GM18498 (cell line): ENCODE measurements around the gene ZNF397.
"Not testable (repeated sequence)": the region's sequence is repeated elsewhere in the genome, so short reads cannot be mapped to it uniquely, and the experiment has no call there.

Experiments
- ATAC-seq: cut with Tn5 transposase; IDR thresholded peaks from one replicate; pipeline ENCODE4 v1.9.1; 2021; ENCODE audit warnings: mild to moderate bottlenecking, moderate library complexity; ENCODE audit not compliant: unreplicated experiment

Gene ZNF397

DNA sequence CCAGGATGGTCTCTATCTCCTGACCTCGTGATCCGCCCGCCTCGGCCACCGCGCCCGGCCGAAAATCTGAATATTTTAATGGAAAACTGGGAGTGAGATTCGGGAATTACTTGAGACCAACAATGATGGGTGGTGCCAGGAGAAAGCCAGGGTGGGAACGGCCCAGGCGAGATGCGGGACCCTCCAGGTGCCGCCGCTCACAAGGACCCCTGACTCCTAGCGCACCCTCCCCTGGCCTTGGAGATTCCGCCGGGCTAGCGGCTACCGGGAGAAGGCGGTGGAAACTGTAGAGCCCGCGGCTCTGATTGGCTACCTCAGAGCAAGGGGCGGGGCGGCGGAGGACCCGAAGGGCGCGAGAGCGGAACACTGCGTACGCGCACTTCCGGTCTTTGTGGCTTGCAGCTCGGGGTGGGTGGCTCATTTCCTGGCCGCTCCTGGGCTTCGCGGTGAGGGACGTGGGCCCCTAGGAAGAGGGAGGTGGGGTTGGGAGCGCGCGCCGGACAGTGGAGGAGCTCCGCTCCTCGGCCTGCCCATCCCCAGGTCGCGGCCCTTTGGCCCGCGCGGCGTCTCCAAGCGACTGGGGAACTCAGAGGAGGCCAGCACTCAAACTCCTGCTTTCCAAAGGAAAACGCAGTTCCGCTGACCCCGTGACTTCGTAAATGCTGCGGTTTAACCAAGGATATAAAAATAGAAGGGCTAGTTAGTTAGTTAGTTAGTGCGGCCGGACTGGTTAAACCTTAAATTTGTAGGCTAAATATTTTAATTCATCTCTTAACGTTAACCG lies at the start of gene ZNF397:
Gene ZNF397, plus strand, starts transcription at position 371 of the 784 bp plus-strand sequence. CDS start 1,437 bp downstream, outside the sequence.
- ATAC-seq = peak; percentile 100

DNA sequence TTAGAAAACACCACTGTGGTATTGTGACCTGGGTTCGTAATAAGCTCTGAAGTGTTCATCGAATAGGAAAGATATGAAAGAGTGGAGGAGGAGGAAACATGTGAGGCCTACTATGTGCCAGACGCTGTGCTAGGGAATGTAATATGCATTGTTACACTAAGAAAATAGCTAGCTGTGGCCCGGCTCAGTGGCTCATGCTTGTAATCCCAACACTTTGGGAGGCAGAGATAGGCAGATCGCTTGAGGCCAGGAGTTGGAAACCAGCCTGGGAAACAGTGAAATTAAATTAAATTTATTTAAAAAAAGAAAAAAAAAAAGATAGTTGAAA lies 49.2 kb upstream of the ZNF397 start:
- no peak for ATAC-seq

DNA sequence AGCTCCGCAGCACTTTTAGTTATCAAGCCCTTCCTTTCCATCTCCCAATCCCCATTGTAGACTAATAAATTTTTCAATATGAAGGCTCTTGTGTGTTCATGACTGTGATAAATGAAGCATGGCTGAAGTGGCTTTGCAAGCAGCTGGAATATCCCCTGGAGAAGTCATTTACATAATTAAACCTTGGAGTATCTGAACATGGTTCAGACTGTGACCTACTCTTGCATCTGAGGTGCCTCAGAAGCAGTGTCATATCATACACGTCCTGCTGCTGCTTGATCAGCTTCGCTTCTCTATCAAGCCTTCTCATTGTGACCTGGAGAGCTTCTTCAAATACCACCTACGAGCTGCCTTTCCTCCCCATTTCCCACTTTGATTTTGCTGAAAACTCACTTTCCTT lies 48.4 kb upstream of the ZNF397 start:
- ATAC-seq = no peak

DNA sequence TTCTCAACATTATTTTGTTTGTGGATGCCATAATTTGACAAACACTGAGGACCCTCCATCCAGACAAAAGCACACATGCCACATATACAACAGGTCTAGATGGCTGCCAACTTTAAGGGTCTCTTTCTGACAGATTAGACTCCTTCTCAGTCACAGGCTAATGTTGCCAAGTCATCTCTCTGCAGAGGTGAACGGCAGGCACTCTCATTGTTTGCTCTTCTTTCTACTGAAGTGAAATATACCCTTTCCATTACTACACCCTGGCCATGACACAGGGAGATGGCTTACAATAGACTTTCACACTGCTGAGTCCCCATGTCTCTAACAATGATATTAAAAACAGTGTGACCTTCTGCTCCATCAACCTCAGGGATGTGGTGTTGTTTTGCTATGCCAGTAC lies 47.5 kb upstream of the ZNF397 start:
- no peak for ATAC-seq

DNA sequence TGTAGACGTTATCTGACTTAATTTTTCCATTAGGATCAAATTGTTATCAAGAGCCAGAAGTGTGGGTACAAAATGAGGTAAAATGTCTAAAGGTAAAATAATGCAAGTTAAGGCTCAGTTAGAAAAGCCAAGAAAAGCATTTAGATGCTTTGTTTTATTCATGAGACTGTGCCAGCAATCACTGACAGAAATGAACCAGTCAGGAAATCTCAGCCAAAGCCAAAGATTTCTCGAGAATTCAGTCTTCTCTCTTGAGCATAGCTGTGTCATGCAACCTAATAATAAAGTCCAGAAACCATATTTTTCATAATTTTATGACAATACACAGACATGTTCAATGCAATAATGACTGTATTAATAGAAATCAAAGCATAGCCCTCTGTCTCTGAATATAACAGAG lies 43.5 kb upstream of the ZNF397 start:
- ATAC-seq = no peak

DNA sequence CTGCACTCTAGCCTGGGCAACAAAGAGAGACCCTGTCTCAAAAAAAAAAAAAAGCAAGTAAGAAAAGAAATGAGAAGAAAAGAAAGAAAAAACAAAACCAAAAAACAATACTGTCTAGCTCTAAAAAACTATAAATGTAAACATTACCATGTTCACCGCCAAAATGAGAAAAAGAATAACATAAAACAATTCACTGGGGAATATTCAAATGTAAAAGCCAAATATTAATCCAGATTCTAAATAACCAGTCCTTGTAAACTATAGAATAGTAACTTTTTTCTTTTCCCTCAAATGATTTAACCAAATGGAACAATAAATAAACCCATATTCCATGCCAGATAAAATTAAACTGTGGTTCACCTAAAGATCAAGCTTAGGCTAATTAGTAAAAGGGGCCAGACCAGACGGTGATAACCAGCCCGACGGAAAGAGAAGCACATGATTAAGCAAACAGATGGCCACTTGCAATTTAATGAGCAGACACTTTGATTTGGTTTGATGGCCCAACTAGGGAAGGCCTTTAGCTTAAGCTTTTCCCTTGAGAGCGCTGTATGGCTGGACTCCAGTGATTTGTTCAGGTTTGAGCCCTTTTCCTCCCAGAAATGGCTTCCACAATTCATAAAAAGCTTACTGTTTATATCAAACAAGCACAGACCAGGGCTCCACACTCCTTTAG lies 39.4 kb upstream of the ZNF397 start:
- no peak for ATAC-seq

DNA sequence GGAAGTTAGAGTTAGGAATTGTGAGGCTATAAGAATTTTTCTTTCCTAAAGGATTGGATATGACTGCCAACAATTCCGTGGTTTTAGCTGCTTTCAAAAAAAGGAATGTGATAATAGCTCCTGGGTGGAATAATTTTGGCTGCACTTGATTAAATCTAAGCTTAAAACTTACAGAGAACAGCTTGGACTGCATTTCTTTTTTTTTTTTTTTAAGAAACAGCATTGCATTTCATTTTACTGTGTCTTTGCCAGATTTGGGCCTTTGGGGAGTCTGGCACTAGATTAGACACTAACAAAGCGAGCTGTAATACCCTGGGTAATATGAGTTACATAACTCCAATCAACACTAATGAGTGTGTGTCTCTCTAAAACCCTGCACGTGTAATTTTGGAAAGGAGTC lies 37.8 kb upstream of the ZNF397 start:
- no peak for ATAC-seq

DNA sequence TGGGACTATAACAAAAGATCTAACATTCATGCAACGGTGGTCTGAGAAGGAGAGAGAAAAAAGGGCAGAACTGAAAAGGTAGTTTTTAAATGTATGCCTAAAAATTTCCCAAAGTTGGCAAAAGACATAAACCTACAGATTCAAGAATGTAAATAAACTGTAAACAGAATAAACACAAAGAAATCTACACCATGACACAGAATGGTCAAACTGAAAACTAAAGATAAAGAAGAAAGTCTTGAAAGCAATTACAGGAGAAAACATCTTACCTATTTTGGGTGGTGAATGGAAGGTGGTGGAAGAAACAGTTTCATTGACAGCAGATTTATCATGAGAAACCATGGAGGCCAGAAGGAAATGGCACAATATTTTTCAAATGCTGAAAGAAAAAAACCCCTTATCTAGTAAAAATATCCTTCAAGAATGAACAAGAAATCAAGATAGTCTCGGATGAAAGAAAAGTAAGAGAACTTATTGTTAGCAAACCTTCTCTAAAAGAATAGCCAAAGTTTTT lies 35.6 kb upstream of the ZNF397 start:
- no peak for ATAC-seq

DNA sequence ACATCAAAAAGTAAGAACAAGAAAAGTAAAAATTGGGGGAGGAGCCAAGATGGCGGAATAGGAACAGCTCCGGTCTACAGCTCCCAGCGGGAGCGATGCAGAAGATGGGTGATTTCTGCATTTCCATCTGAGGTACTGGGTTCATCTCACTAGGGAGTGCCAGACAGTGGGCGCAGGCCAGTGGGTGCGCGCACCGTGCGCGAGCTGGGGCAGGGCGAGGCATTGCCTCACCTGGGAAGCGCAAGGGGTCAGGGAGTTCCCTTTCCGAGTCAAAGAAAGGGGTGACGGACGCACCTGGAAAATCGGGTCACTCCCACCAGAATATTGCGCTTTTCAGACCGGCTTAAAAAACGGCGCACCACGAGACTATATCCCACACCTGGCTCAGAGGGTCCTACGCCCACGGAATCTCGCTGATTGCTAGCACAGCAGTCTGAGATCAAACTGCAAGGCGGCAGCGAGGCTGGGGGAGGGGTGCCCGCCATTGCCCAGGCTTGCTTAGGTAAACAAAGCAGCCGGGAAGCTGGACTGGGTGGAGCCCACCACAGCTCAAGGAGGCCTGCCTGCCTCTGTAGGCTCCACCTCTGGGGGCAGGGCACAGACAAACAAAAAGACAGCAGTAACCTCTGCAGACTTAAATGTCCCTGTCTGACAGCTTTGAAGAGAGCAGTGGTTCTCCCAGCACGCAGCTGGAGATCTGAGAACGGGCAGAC lies 34.9 kb upstream of the ZNF397 start:
- ATAC-seq = not testable (repeated sequence)

DNA sequence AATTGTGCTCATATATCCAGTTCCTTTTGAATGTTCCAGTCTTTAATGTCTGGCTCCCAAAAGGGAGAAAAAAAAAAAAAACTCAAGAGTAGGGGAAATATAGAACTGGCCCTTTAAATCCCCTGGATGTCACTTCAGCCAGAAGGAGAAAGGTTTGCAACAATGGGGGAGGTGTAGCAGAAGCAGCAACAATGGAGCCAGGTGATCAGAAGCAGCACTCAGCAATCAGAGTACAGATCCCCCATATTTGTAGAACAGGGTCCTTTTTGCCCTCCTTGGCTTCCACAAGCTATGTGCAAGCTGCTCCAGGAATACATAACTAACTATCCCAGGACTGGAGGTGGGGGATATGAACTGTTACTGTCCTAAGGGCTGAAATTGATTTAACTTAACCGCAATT lies 25.8 kb upstream of the ZNF397 start:
- ATAC-seq = no peak

DNA sequence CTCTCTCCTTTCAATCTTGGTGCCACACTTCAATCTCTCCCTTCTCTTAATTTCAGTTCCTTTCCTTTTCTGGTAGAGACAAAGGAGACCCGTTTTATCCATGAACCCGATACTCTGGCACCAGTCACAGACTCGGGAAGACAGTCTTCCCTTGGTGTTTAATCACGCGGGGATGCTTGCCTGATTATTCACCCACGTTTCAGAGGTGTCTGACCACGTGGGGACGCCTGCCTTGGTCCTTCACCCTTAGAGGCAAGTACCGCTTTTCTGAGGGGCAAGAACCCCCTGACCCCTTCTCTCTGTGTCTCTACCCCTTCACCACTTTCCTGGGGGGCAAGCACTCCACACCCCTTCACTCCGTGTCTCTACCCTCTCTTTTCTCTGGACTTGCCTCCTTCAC lies 24.2 kb upstream of the ZNF397 start:
- not testable (repeated sequence) for ATAC-seq

DNA sequence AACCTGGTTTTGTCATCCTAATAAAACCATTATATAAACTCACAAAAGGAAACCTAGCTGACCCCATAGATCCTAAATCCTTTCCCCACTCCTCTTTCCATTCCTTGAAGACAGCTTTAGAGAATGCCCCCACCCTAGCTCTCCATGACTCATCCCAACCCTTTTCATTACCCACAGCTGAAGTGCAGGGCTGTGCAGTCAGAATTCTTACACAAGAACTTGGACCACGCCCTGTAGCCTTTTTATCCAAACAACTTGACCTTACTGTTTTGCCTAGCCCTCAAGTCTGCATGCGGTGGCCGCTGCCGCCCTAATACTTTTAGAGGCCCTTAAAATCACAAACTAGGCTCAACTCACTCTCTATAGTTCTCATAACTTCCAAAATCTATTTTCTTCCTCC lies 21.5 kb upstream of the ZNF397 start:
- ATAC-seq = not testable (repeated sequence)

DNA sequence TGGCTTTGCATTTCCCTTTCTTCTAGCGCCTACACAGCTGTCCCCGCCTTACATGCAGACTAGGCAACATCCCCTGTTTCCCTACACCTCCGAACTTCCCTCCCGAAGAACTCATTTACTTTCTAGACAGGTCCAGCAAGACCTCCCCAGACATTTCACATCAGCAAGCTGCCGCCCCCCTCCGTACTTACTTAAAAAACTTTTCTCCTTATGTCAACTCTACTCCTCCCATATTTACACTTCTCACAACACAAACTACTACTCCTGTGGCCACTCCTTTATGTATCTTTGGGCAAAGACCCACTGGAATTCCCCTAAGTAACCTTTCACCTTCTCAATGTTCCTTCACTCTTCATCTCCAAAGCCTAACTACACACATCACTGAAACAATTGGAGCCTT lies 20.4 kb upstream of the ZNF397 start:
- no peak for ATAC-seq

DNA sequence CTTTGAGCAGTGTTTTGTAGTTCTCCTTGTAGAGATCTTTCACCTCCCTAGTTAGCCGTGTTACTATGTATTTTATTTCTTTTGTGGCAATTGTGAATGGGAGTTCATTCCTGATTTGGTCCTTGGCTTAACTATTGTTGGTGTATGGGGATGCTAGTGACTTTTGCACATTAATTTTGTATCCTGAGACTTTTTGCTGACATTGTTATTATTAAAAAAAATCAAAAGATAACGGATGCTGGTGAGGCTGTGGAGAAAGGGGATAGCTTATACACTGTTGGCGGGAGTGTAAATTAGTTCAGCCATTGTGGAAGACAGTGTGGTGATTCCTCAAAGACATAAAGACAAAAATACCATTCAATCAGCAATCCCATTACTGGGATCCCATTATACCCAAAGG lies 17.0 kb upstream of the ZNF397 start:
- no peak for ATAC-seq

DNA sequence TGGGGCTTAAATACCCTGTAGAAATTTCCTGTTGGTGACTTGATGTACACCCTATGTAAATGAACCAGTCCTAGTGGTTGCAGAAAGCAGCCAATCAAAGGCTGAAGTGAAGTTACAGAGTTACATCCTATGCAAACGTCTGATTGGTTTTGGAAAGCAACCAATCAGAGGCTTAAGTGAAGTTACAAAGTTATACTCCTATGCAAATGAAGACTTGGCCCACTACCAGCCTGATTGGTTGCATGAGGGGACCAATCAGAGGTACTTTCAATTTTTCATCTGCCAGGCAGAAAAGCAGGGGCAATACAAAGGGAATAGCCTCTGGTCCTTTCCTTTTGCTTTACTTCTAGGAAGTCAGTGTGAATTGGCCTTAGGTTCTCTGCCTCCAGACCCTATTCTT lies 13.6 kb upstream of the ZNF397 start:
- no peak for ATAC-seq

DNA sequence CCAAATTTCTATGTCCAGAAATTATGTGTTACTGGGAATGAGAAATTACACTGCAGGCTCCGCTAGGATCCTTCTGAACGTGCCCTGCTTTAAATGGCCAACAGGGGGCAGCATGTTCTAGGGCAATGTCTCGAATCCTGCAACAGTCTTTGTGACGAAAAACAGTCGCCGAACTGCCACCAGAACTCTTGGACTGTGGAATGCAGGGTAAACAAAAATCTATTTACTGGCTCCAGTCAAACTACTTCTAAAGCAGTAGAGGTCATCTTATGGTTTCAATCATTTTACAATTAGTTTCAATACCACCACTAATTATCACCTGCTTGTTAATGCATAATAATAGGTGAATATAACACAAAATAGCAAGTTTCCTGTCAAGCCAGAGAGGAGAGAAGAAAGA lies 9.8 kb upstream of the ZNF397 start:
- ATAC-seq = peak; percentile 92

DNA sequence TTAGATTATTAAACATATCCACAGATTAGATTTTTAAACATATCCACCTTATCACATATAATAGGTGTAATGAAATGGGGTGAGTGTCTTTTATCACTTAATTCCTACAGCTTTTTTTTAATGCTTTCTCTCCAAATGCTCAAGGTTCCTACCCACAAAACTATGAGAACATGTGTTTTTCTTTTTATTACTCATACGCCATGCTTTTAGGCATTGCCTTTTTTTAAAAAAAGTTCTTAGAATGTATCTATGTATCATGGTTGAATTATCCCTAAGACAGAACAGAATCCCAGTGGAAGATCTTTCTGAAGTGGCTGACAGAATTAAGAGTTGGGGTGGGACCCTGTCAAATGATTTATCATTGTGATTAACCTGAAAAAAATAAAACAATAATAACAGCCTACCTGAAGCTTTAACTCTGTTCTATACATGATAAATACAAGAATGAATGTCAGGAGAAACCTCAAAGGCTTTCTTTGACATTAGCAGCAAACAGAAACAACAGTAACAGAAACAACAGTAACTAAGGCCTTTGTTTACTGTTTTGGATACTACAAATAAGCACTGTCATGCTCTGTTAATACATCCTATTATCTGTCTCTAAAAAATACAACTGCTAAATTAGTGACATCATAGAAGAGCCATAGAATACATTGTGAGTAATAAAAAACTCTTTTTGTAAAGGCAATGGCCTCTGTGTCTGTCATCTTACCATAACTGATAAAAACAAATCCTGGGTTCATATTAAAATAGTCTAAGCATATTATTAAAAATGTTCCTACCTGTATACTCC lies 4.1 kb upstream of the ZNF397 start:
- no peak for ATAC-seq

DNA sequence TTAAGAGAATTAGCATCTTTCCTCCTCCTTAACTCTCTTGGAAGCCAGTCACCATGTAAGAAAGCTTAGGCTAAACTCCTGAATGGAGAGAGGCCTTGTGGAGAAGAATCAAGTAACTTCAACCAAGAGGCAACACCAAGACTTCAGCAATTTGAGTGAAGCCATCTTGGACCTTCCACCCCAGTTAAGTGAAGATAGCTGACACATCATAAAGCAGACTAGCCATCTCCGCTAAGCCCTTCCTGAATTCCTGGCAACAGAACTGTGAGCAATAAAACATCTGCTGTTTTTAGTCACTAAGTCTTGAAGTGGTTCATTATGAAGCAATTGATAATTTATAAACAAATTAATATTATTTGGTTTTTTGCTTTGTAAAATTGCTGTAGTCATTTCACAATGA lies 1.5 kb upstream of the ZNF397 start:
- ATAC-seq = no peak

DNA sequence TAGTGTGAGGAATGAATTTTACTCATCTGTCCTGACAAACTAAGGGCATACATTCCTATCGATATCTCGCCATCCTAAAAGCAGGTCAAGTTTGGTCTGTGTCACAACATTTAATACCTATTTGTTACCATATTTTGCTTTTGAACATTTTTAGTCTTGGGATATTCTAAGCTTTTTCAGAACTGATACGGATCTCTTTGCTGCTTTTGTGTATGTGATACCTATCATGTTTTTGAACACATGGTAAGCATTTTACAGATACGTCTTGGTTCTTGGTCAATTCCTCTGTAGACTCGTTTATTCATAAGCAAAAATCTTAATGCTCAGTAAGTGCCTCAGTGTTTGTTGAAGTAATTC lies 592 bp downstream of the ZNF397 start:
- no peak for ATAC-seq

DNA sequence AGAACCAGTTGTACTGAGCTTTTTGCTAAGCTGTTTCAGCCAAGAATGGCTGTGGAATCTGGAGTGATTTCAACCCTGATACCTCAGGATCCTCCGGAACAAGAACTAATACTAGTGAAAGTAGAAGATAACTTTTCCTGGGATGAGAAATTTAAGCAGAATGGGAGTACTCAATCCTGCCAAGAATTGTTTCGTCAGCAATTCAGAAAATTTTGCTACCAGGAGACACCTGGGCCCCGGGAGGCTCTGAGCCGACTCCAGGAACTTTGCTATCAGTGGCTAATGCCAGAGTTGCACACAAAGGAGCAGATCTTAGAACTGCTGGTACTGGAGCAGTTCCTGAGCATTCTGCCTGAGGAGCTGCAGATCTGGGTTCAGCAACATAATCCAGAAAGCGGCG lies 1.6 kb downstream of the ZNF397 start:
- no peak for ATAC-seq

DNA sequence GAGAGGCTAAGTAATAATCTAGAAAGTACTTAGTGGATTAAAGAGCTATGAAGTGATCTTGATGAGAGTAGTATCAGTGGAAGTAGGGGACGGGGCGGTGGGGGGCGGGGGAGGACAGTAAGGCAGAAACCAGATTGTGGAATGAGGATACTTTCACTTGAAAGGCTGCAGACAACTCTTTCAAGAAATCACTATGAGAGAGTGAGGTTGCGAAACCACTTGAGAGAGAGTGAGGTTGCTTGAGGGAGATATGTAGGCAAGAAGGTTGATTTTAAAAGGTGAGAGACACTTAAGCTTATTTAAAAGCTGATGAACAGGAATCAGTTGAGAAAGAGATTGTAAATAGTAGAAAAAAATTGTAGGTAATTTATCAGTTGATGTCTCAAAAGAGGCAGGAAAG lies 3.8 kb downstream of the ZNF397 start:
- ATAC-seq = no peak
